HepG2 (cell line): Measurements from ENCODE around the gene VSIG2. TPM values are rescaled to one million over a fixed set of nuclear protein-coding genes. Genes with fewer than 3 reads are reported as not detected.

Experiments used
- ATAC-seq: fragments of 200-7000 bp; cut with Tn5 transposase; 3 replicates; pipeline ENCODE4 v1.9.1; 2020; ENCODE audit warnings: mild to moderate bottlenecking, moderate library complexity
- BruUV-seq: library from RNA; stranded (reverse); fragments of 400-500 nt; replicated peaks from 2 replicates; lab custom pipeline; 2021; lab: Mats Ljungman, UMichigan
- CTCF ChIA-PET: fragments of 300-600 bp; formaldehyde crosslinking; extraction: SDS; loops from one replicate; lab custom pipeline; 2021; ENCODE audit warnings: low total read pairs, inconsistent platforms, low intra/inter-chr PET ratio; lab: Yijun Ruan, JAX
- POLR2A ChIA-PET: fragments of 350-600 bp; sonication (Branson Sonifier 250); formaldehyde crosslinking; loops from one replicate; lab custom pipeline; 2020; ENCODE audit warnings: antibody characterized with exemption, inconsistent platforms; lab: Yijun Ruan, JAX
- DNase-seq: peaks from one replicate; pipeline ENCODE4 v3.0.0-alpha.2; 2015; ENCODE audit warnings: low spot score
- FAIRE-seq: peaks from 3 replicates; lab custom pipeline; 2011; peaks lifted over from hg19 to GRCh38; lab: Jason Lieb, UNC
- H2AFZ ChIP-seq: one replicate; pipeline ENCODE4 v1.6.1; 2011; ENCODE audit warnings: low read length, inconsistent platforms
- H3K27ac ChIP-seq: fragments of 300-600 bp; 3 replicates; pipeline ENCODE4 v1.8.0; 2011; ENCODE audit warnings: mixed run types, mild to moderate bottlenecking, mixed read lengths, low read length, inconsistent platforms; ENCODE audit not compliant: insufficient read depth; ENCODE audit errors: extremely low read length
- H3K27me3 ChIP-seq, 2 experiments: fragments of 200-600 bp in 1 of 2; 2 replicates in 1 of 2; 3 replicates in 1 of 2; pipeline versions ENCODE4 v1.6.0 to v1.8.0; 2011; ENCODE audit warnings: low read length in 2 of 2, mild to moderate bottlenecking in 2 of 2, moderate library complexity in 2 of 2, inconsistent platforms in 1 of 2; ENCODE audit not compliant: insufficient read depth in 2 of 2, control insufficient read depth in 1 of 2
- H3K36me3 ChIP-seq, 2 experiments: fragments of 200-600 bp in 1 of 2; replicated peaks in 1 of 2; 2 replicates in 1 of 2; 3 replicates in 1 of 2; pipeline versions ENCODE4 v1.5.1 to v1.8.0; 2011; ENCODE audit warnings: low read length in 2 of 2, inconsistent platforms in 1 of 2; ENCODE audit not compliant: insufficient read depth in 2 of 2, control insufficient read depth in 1 of 2
- H3K4me1 ChIP-seq: 2 replicates; pipeline ENCODE4 v1.5.1; 2012; ENCODE audit warnings: low read length, inconsistent platforms; ENCODE audit not compliant: insufficient read depth
- H3K4me2 ChIP-seq: 2 replicates; pipeline ENCODE4 v1.6.0; 2011; ENCODE audit warnings: low read depth, low read length, inconsistent platforms
- H3K4me3 ChIP-seq, 3 experiments: fragments of 200-600 bp in 1 of 3; sonication (generic), shearing (Covaris generic) in 1 of 3; replicated peaks in 1 of 3; 2 replicates each; pipeline ENCODE4 v1.5.1; 2011 to 2016; ENCODE audit warnings: low read length in 3 of 3, inconsistent platforms in 2 of 3, low read depth in 2 of 3, mild to moderate bottlenecking in 2 of 3, control low read depth in 1 of 3, mixed read lengths in 1 of 3; ENCODE audit not compliant: insufficient read depth in 1 of 3
- H3K79me2 ChIP-seq: one replicate; pipeline ENCODE4 v1.6.1; 2011; ENCODE audit warnings: low read length, inconsistent platforms; ENCODE audit not compliant: insufficient read depth
- H3K9ac ChIP-seq: 2 replicates; pipeline ENCODE4 v1.6.0; 2011; ENCODE audit warnings: mild to moderate bottlenecking, low read depth, low read length, inconsistent platforms; ENCODE audit not compliant: insufficient read depth
- H3K9me3 ChIP-seq: 2 replicates; pipeline ENCODE4 v1.5.1; 2012; ENCODE audit warnings: mild to moderate bottlenecking, low read length
- H4K20me1 ChIP-seq: 2 replicates; pipeline ENCODE4 v1.6.0; 2011; ENCODE audit warnings: inconsistent platforms, mild to moderate bottlenecking, low read length, moderate library complexity; ENCODE audit not compliant: insufficient read depth
- DZIP1 ChIP-seq: sonication (generic); formaldehyde crosslinking; IDR thresholded peaks from 2 replicates; pipeline ENCODE4 v1.5.0; 2020; ENCODE audit warnings: mild to moderate bottlenecking, missing genetic modification reagents
- ERF ChIP-seq: IDR thresholded peaks from 2 replicates; pipeline ENCODE4 v1.6.1; 2018; ENCODE audit warnings: missing biosample characterization, missing genetic modification reagents
- HDAC2 ChIP-seq: sonication (generic); formaldehyde crosslinking; IDR thresholded peaks from 2 replicates; pipeline ENCODE4 v1.4.0; 2020; ENCODE audit warnings: missing genetic modification reagents
- MAFG ChIP-seq: sonication (generic); formaldehyde crosslinking; IDR thresholded peaks from 2 replicates; pipeline ENCODE4 v1.5.1; 2020; ENCODE audit warnings: mild to moderate bottlenecking, missing genetic modification reagents
- NFAT5 ChIP-seq: sonication (generic); formaldehyde crosslinking; IDR thresholded peaks from 2 replicates; pipeline ENCODE4 v1.4.0; 2020; ENCODE audit warnings: missing genetic modification reagents
- RORA ChIP-seq: sonication (generic); formaldehyde crosslinking; IDR thresholded peaks from 2 replicates; pipeline ENCODE4 v1.5.0; 2020; ENCODE audit warnings: mild to moderate bottlenecking, missing genetic modification reagents, moderate library complexity
- SCMH1 ChIP-seq: sonication (generic); formaldehyde crosslinking; IDR thresholded peaks from 2 replicates; pipeline ENCODE4 v1.9.0; 2021; ENCODE audit warnings: missing genetic modification reagents, mild to moderate bottlenecking, borderline replicate concordance
- SP1 ChIP-seq, 2 experiments: fragments of 450-650 bp in 1 of 2; sonication (generic) in 1 of 2; formaldehyde crosslinking in 1 of 2; IDR thresholded peaks; 2 replicates each; pipeline versions ENCODE4 v1.4.0 to v1.6.1; 2016 to 2020; ENCODE audit warnings: missing genetic modification reagents in 1 of 2
- ZNF883 ChIP-seq: sonication (generic); formaldehyde crosslinking; IDR thresholded peaks from 2 replicates; pipeline ENCODE4 v1.5.1; 2020; ENCODE audit warnings: mild to moderate bottlenecking, missing genetic modification reagents; ENCODE audit errors: not compliant biosample characterization
- WGBS: methylation state at CpG from one replicate; pipeline ENCODE4 v1.1.6; 2017; ENCODE audit warnings: low lambda C conversion rate; 5-methylcytosine and 5-hydroxymethylcytosine counted together
- in situ Hi-C: cut with HindIII; loops from 2 replicates; pipeline ENCODE4 v1.10.0; 2017; ENCODE audit warnings: low pct_unique_long_range_greater_than_20kb; ENCODE audit not compliant: extremely low pct_ligation_motif_present
- intact Hi-C: fragments of 100-400 bp; cut with micrococcal nuclease; formaldehyde crosslinking; loops from one replicate; pipeline ENCODE4 v1.10.0; 2022; ENCODE audit not compliant: unreplicated experiment
- polyA plus RNA-seq, 8 experiments: library from polyadenylated mRNA; depleted of rRNA in 3 of 8; stranded (reverse) in 7 of 8; unstranded in 1 of 8; fragments of >200 nt; fragmentation: Illumina TruSeq in 4 of 8; extraction: Trizol in 4 of 8; gene quantifications; 2 replicates each; pipeline versions ENCODE4 v1.2.1 to v1.2.3, GENCODE V29; 2011 to 2016; ENCODE audit warnings: low read depth in 4 of 8, missing spikeins in 1 of 8, mixed read lengths in 1 of 8; ENCODE audit not compliant: insufficient read depth in 1 of 8
- total RNA-seq, 5 experiments: library from RNA; depleted of rRNA; stranded (reverse); fragments of >200 nt; fragmentation: Illumina TruSeq; extraction: Trizol; gene quantifications; 2 replicates each; pipeline ENCODE4 v1.2.3, GENCODE V29; 2016; ENCODE audit warnings: low read depth in 1 of 5
- TF ChIP-seq, protein P1 (sequence below): sonication (generic); formaldehyde crosslinking; conservative IDR thresholded peaks from 2 replicates; pipeline ENCODE4 v1.8.0; 2022; ENCODE audit warnings: mild to moderate bottlenecking, moderate library complexity, missing genetic modification reagents

VSIG2 gene
- total and polyA plus RNA-seq, 2 of the 13 experiments (the other 11 are each of a cell fraction or from before 2014, with no cell fraction given), result 0.80 to 2.7 TPM

DNA sequence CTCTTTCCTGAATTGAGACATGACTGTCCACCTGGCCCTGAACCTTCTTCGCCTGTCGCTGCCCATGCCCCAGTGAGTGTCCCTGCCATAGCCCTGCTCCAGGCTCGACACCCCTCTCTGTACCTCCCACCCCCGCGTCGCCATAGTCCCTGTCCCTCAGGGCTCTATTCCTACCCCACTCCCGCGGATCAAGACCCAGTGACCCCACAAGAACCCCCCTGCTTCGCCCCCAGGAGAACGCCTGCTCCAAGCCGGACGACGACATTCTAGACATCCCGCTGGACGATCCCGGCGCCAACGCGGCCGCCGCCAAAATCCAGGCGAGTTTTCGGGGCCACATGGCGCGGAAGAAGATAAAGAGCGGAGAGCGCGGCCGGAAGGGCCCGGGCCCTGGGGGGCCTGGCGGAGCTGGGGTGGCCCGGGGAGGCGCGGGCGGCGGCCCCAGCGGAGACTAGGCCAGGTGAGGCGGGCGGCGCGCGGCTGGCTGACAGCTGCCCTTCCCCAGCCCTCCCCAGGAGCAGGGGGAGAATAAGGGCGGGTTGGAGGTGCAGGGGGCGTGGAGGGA lies 6.7 kb downstream of the VSIG2 start:
- peaks cover 38% of the 10 kb centered on the region for H3K4me1 ChIP-seq
- H3K27me3 ChIP-seq, result peaks cover 2 to 71% of the 10 kb centered on the region in 2 experiments; a peak in 3 of 5 replicates
- H3K79me2 ChIP-seq, result no peaks in the 10 kb centered on the region
- CTCF ChIA-PET, result interaction anchor here (1.2 to 2.3 kb wide), 2 partner anchors 18 to 92 kb away, joined by 3 to 8 read pairs; no protein-coding TSS in a partner anchor
- BruUV-seq, result no TSS peak
- DNase-seq (no peak), FAIRE-seq (no peak), ATAC-seq (no peak)
- H4K20me1 ChIP-seq, result no peaks in the 10 kb centered on the region
- peak overlapping the region; percentile 100 for H3K4me2 ChIP-seq
- no peak overlapping the region for H3K27ac ChIP-seq
- POLR2A ChIA-PET, result interaction anchor here (0.6 to 4.7 kb wide), 5 partner anchors 13 to 72 kb away, joined by 3 to 48 read pairs (median 8); partner anchors contain the start of genes MSANTD2, SIAE and SPA17
- intact Hi-C loops, result loop anchor here (10.0 kb wide), 1 partner anchor 49 kb away; no protein-coding TSS in a partner anchor
- H3K9me3 ChIP-seq, result no peaks in the 10 kb centered on the region
- peak overlapping the region in 1 of 3 experiments; percentile 86; a peak in 1 of 6 replicates for H3K4me3 ChIP-seq
- in situ Hi-C loops, result no loop called here
- no peak overlapping the region for H3K9ac ChIP-seq
- WGBS, result 58% methylated on average over 44 of the region's 44 CpGs
- H3K36me3 ChIP-seq, result no peaks in the 10 kb centered on the region
- H2AFZ ChIP-seq, result no peak overlapping the region
- TF ChIP-seq MAFG (CRISPR knock-in tag), result no peak
- TF ChIP-seq RORA, result no peak
- TF ChIP-seq SP1 (IDR thresholded peaks at IDR 0.05), result no peak
- TF ChIP-seq SP1 (CRISPR knock-in tag; IDR thresholded peaks at IDR 0.05), result no peak
- TF ChIP-seq, protein P1, sequence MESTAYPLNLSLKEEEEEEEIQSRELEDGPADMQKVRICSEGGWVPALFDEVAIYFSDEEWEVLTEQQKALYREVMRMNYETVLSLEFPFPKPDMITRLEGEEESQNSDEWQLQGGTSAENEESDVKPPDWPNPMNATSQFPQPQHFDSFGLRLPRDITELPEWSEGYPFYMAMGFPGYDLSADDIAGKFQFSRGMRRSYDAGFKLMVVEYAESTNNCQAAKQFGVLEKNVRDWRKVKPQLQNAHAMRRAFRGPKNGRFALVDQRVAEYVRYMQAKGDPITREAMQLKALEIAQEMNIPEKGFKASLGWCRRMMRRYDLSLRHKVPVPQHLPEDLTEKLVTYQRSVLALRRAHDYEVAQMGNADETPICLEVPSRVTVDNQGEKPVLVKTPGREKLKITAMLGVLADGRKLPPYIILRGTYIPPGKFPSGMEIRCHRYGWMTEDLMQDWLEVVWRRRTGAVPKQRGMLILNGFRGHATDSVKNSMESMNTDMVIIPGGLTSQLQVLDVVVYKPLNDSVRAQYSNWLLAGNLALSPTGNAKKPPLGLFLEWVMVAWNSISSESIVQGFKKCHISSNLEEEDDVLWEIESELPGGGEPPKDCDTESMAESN (CRISPR knock-in tag), result no peak; the same call in 1 of the 2 replicates
- TF ChIP-seq ERF (CRISPR knock-in tag), result no peak
- TF ChIP-seq SCMH1 (CRISPR knock-in tag), result no peak
- TF ChIP-seq ZNF883 (CRISPR knock-in tag), result no peak
- no peak for TF ChIP-seq DZIP1 (CRISPR knock-in tag)
- no peak for TF ChIP-seq HDAC2 (CRISPR knock-in tag)
- no peak for TF ChIP-seq NFAT5 (CRISPR knock-in tag)
